Measurements from ENCODE around the gene NR4A3. TPM values are rescaled to one million over a fixed set of nuclear protein-coding genes. Genes with fewer than 3 reads are reported as not detected.

Gene NR4A3
- total RNA-seq, 1 experiment from 2014 or later: 0.24 TPM

DNA sequence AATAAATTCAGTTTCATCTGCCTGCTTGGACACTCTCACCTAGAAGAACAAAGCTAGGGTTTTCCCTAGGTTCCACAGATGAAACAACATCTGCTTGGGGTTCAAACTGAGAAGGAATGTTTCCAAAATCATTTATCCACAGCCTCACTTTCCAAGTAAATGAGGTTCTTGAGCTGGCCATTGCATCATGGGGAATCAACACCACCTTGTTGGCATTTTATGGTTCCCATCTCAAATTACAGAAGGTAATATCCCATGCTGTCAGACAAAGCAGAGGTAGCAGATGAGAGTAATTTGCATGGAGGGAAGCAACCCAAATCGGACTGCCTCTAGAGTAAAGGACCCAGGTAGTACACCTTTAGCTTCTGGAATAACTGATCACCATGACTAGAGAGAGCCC, 10.5 kb upstream of the NR4A3 start:
- H2BK5ac ChIP-seq (ENCODE audit: insufficient read length, low read length): no peak overlapping the region
- H3K27ac ChIP-seq (ENCODE audit: insufficient read length, low read depth, low read length): no peak overlapping the region
- no peak for DNase-seq
- TF ChIP-seq, protein P1, sequence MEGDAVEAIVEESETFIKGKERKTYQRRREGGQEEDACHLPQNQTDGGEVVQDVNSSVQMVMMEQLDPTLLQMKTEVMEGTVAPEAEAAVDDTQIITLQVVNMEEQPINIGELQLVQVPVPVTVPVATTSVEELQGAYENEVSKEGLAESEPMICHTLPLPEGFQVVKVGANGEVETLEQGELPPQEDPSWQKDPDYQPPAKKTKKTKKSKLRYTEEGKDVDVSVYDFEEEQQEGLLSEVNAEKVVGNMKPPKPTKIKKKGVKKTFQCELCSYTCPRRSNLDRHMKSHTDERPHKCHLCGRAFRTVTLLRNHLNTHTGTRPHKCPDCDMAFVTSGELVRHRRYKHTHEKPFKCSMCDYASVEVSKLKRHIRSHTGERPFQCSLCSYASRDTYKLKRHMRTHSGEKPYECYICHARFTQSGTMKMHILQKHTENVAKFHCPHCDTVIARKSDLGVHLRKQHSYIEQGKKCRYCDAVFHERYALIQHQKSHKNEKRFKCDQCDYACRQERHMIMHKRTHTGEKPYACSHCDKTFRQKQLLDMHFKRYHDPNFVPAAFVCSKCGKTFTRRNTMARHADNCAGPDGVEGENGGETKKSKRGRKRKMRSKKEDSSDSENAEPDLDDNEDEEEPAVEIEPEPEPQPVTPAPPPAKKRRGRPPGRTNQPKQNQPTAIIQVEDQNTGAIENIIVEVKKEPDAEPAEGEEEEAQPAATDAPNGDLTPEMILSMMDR (conservative IDR thresholded peaks at IDR 0.05): no peak
- H3T11ph ChIP-seq (ENCODE audit: low read length): no peak overlapping the region
- H3K27ac Mint-ChIP-seq: no peak overlapping the region
- no peak overlapping the region for H2BK15ac ChIP-seq (ENCODE audit: low read depth, low read length)
- H2BK20ac ChIP-seq (ENCODE audit: low read depth, low read length, poor library complexity, severe bottlenecking): no peak overlapping the region
- H4K5ac ChIP-seq (ENCODE audit: insufficient read length, low read depth, low read length): no peak overlapping the region
- no peak overlapping the region for H2BK12ac ChIP-seq (ENCODE audit: insufficient read length, low read depth, low read length)
- H2AFZ ChIP-seq (ENCODE audit: low read length): no peak overlapping the region
- no peaks in the 10 kb centered on the region for H3K9me3 ChIP-seq (ENCODE audit: control insufficient read depth, low read depth, low read length)
- no peak overlapping the region for H3K4me3 Mint-ChIP-seq
- H3K9me3 Mint-ChIP-seq: no peaks in the 10 kb centered on the region
- no peak overlapping the region for H2AK5ac ChIP-seq (ENCODE audit: insufficient read length, low read length)
- no peak overlapping the region for H3K23ac ChIP-seq (ENCODE audit: insufficient read length, low read depth, low read length)
- no peak overlapping the region for H3K9ac ChIP-seq (ENCODE audit: extremely low read depth, insufficient read length, low read length)
- no peaks in the 10 kb centered on the region for H3K36me3 Mint-ChIP-seq (ENCODE audit: insufficient read depth in 1 of 3, low read depth in 3 of 3)
- no peak overlapping the region for H3K18ac ChIP-seq (ENCODE audit: insufficient read length, low read depth, low read length)
- H3K27me3 ChIP-seq (ENCODE audit: insufficient read depth, low read length): no peaks in the 10 kb centered on the region
- H4K8ac ChIP-seq (replicated peaks; ENCODE audit: insufficient read length, low read depth, low read length): no peak overlapping the region
- H3K14ac ChIP-seq (ENCODE audit: insufficient read depth, low read length): no peak overlapping the region
- WGBS (ENCODE audit: extremely low coverage, insufficient read length, low lambda C conversion rate): no CpG with 5 or more reads among the region's 1 CpG
- H3K56ac ChIP-seq (ENCODE audit: insufficient read length, low read depth, low read length): no peak overlapping the region
- H3K4me1 Mint-ChIP-seq: peaks cover 50 to 60% of the 10 kb centered on the region in 2 experiments
- H3K4me1 ChIP-seq (ENCODE audit: insufficient read depth, low read length): peaks cover 10% of the 10 kb centered on the region
- no peaks in the 10 kb centered on the region for H3K27me3 Mint-ChIP-seq (ENCODE audit: low read depth)
- H3K23me2 ChIP-seq (ENCODE audit: insufficient read length, low read depth, low read length, poor library complexity, severe bottlenecking): no peaks in the 10 kb centered on the region
- H3K79me2 ChIP-seq (ENCODE audit: insufficient read depth, low read length): no peaks in the 10 kb centered on the region
- H2BK120ac ChIP-seq (ENCODE audit: low read depth, low read length, poor library complexity, severe bottlenecking): no peak overlapping the region
- H4K20me1 ChIP-seq (ENCODE audit: control insufficient read depth, insufficient read depth, insufficient read length): no peaks in the 10 kb centered on the region
- H3K4me2 ChIP-seq (ENCODE audit: insufficient read depth, insufficient read length, low read length): no peak overlapping the region
- no peaks in the 10 kb centered on the region for H3K79me1 ChIP-seq (ENCODE audit: insufficient read depth, low read depth, low read length, poor library complexity, severe bottlenecking)
- no peak overlapping the region for H3K4ac ChIP-seq (ENCODE audit: low read depth, low read length)
- no peak overlapping the region for H4K91ac ChIP-seq (ENCODE audit: insufficient read length, low read depth, low read length)

Measured in H9 (cell line).